Testis (tissue), 2 donors: ENCODE results near the gene GRM7.

Source experiments
- POLR2A ChIP-seq: fragments of 450-650 bp; IDR thresholded peaks from one replicate; pipeline ENCODE4 v1.6.1; 2017; ENCODE audit warnings: antibody characterized with exemption, mild to moderate bottlenecking, moderate library complexity
- TF ChIP-seq, protein P1 (sequence below), 3 experiments: fragments of 450-650 bp in 2 of 3; fragments of 200-600 bp in 1 of 3; sonication (generic) in 1 of 3; IDR thresholded peaks; one replicate each; pipeline ENCODE4 v1.5.1; 2016 to 2019; ENCODE audit warnings: antibody characterized with exemption in 3 of 3, mild to moderate bottlenecking in 2 of 3, moderate library complexity in 1 of 3

- TF ChIP-seq POLR2A, result no peak
- TF ChIP-seq, protein P1, sequence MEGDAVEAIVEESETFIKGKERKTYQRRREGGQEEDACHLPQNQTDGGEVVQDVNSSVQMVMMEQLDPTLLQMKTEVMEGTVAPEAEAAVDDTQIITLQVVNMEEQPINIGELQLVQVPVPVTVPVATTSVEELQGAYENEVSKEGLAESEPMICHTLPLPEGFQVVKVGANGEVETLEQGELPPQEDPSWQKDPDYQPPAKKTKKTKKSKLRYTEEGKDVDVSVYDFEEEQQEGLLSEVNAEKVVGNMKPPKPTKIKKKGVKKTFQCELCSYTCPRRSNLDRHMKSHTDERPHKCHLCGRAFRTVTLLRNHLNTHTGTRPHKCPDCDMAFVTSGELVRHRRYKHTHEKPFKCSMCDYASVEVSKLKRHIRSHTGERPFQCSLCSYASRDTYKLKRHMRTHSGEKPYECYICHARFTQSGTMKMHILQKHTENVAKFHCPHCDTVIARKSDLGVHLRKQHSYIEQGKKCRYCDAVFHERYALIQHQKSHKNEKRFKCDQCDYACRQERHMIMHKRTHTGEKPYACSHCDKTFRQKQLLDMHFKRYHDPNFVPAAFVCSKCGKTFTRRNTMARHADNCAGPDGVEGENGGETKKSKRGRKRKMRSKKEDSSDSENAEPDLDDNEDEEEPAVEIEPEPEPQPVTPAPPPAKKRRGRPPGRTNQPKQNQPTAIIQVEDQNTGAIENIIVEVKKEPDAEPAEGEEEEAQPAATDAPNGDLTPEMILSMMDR (IDR thresholded peaks at IDR 0.05), result no peak
Measured at GRCh38 chr3:7070461-7070860, 209.5 kb downstream of the GRM7 start.
